Liver (tissue), 9 donors: ENCODE data around the gene DHDH. TPM values are rescaled to one million over a fixed set of nuclear protein-coding genes. Genes with fewer than 3 reads are reported as not detected.
A peak's percentile ranks its signal among the peaks of the same experiment; 100 is the strongest.

ENCODE experiments used
- DNase-seq: peaks from one replicate; pipeline ENCODE4 v3.0.0-alpha.2; 2017; ENCODE audit warnings: low spot score
- H3K27ac ChIP-seq, 2 donors: one replicate each; pipeline ENCODE4 v1.7.0; 2013; ENCODE audit warnings: inconsistent platforms in 2 of 2, low read length in 2 of 2, control low read depth in 1 of 2, low read depth in 1 of 2, mild to moderate bottlenecking in 1 of 2
- H3K27me3 ChIP-seq, 4 donors: one replicate each; pipeline versions ENCODE4 v1.6.1 to v1.7.0; 2013; ENCODE audit warnings: low read length in 3 of 4, inconsistent platforms in 1 of 4, mild to moderate bottlenecking in 1 of 4, moderate library complexity in 1 of 4; ENCODE audit not compliant: control insufficient read depth in 4 of 4, insufficient read depth in 4 of 4
- H3K36me3 ChIP-seq, 4 donors: one replicate each; pipeline versions ENCODE4 v1.6.1 to v1.7.0; 2013; ENCODE audit warnings: low read length in 3 of 4, mild to moderate bottlenecking in 3 of 4, low read depth in 1 of 4, moderate library complexity in 1 of 4; ENCODE audit not compliant: control insufficient read depth in 4 of 4, insufficient read depth in 3 of 4
- H3K4me1 ChIP-seq, 4 donors: one replicate each; pipeline versions ENCODE4 v1.6.1 to v1.7.0; 2013; ENCODE audit warnings: low read length in 3 of 4, mild to moderate bottlenecking in 3 of 4, moderate library complexity in 1 of 4; ENCODE audit not compliant: control insufficient read depth in 4 of 4, insufficient read depth in 4 of 4
- H3K4me3 ChIP-seq, 3 donors: one replicate each; pipeline versions ENCODE4 v1.6.1 to v1.7.0; 2013; ENCODE audit warnings: low read length in 3 of 3, control low read depth in 1 of 3, low read depth in 1 of 3, mild to moderate bottlenecking in 1 of 3
- H3K9ac ChIP-seq, 2 donors: one replicate each; pipeline ENCODE4 v1.7.0; 2013; ENCODE audit warnings: low read length in 2 of 2, mild to moderate bottlenecking in 2 of 2, moderate library complexity in 2 of 2, control low read depth in 1 of 2, low read depth in 1 of 2
- H3K9me3 ChIP-seq, 4 donors: one replicate each; pipeline versions ENCODE4 v1.6.1 to v1.7.0; 2013; ENCODE audit warnings: low read length in 3 of 4; ENCODE audit not compliant: control insufficient read depth in 4 of 4
- EGR1 ChIP-seq, 2 donors: IDR thresholded peaks; 2 replicates each; pipeline ENCODE4 v1.6.1; 2016 to 2018; ENCODE audit warnings: antibody characterized with exemption in 2 of 2, low read depth in 2 of 2
- FOXA1 ChIP-seq: IDR thresholded peaks from 2 replicates; pipeline ENCODE4 v1.6.1; 2016; ENCODE audit warnings: antibody characterized with exemption
- FOXA2 ChIP-seq: IDR thresholded peaks from 2 replicates; pipeline ENCODE4 v1.6.1; 2016; ENCODE audit warnings: antibody characterized with exemption
- GABPA ChIP-seq, 2 donors: IDR thresholded peaks in 1 of 2; conservative IDR thresholded peaks in 1 of 2; 2 replicates each; pipeline ENCODE4 v1.6.1; 2016; ENCODE audit warnings: antibody characterized with exemption in 2 of 2, mild to moderate bottlenecking in 1 of 2, moderate library complexity in 1 of 2
- HNF4A ChIP-seq, 2 donors: conservative IDR thresholded peaks; 2 replicates each; pipeline ENCODE4 v1.6.1; 2016; ENCODE audit warnings: antibody characterized with exemption in 2 of 2, mild to moderate bottlenecking in 2 of 2
- JUND ChIP-seq, 2 donors: IDR thresholded peaks; 2 replicates each; pipeline ENCODE4 v1.6.1; 2016; ENCODE audit warnings: antibody characterized with exemption in 2 of 2
- NR2F2 ChIP-seq: IDR thresholded peaks from 2 replicates; pipeline ENCODE4 v1.6.1; 2016; ENCODE audit warnings: antibody characterized with exemption
- RAD21 ChIP-seq, 2 donors: IDR thresholded peaks; 2 replicates each; pipeline ENCODE4 v1.6.1; 2016; ENCODE audit warnings: antibody characterized with exemption in 2 of 2, mild to moderate bottlenecking in 2 of 2
- SP1 ChIP-seq: IDR thresholded peaks from 2 replicates; pipeline ENCODE4 v1.6.1; 2018; ENCODE audit warnings: antibody characterized with exemption, mild to moderate bottlenecking
- TAF1 ChIP-seq: conservative IDR thresholded peaks from 2 replicates; pipeline ENCODE4 v1.6.1; 2016; ENCODE audit warnings: antibody characterized with exemption, mild to moderate bottlenecking
- YY1 ChIP-seq: IDR thresholded peaks from 2 replicates; pipeline ENCODE4 v1.6.1; 2016; ENCODE audit warnings: antibody characterized with exemption, mild to moderate bottlenecking
- WGBS: extraction: QIAGEN DNeasy Blood & Tissue Kit; methylation state at CpG from one replicate; pipeline ENCODE4 v1.1.7; 2013; 5-methylcytosine and 5-hydroxymethylcytosine counted together
- polyA plus RNA-seq, 2 donors: library from polyadenylated mRNA; stranded (reverse) in 1 of 2; unstranded in 1 of 2; fragments of 200-250 nt in 1 of 2; fragments of >200 nt in 1 of 2; fragmentation: Nextera tagmentation in 1 of 2; extraction: Ambion mirVana in 1 of 2; gene quantifications; one replicate each; pipeline versions ENCODE4 v1.2.1 to v1.2.3, GENCODE V29; 2013 to 2015
- total RNA-seq, 2 donors: library from RNA; depleted of rRNA; stranded (reverse); fragments of >200 nt; gene quantifications; one replicate each; pipeline ENCODE4 v1.2.3, GENCODE V29; 2014
- TF ChIP-seq, protein P1 (sequence below): IDR thresholded peaks from 2 replicates; pipeline ENCODE4 v1.6.1; 2016; ENCODE audit warnings: antibody characterized with exemption
- TF ChIP-seq, protein P2 (sequence below): IDR thresholded peaks from 2 replicates; pipeline ENCODE4 v1.6.1; 2016; ENCODE audit warnings: antibody characterized with exemption
- TF ChIP-seq, protein P3 (sequence below): IDR thresholded peaks from 2 replicates; pipeline ENCODE4 v1.6.1; 2016; ENCODE audit warnings: antibody characterized with exemption
- donor health status: healthy.
- donor health status: healthy.
- donor health status: healthy.
- donor health status: healthy.
- donor health status: healthy.

The DHDH gene
- total and polyA plus RNA-seq, 4 donors = 0.16 to 1.3 TPM; not detected in 2

DNA sequence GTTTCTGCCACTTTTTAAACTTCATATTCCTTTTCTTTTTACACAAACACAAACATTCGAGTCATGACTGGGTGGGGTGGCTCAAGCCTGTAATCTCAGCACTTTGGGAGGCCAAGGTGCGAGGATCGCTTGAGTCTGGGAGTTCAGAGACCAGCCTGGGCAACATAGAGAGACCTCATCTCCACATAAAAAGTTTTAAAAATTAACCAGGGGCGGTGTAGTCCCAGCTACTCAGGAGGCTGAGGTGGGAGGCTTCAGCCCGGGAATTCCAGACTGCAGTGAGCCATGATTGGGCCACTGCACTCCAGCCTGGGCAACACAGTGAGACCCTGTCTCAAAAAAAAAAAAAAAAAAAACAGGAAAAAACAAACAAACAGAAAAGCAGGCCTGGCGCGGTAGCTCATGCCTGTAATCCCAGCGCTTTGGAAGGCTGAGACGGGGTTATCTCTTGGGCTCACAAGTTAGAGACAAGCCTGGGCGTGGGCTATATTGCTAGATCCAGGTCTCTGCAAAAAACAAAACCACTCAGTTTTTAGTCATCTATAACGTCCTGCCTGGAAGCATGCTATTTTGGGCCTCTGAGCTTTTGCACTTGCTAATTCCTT is 20.6 kb downstream of the DHDH start:
- TF ChIP-seq TAF1 (no peak), EGR1 (IDR thresholded peaks at IDR 0.05; ENCODE audit: low read depth in 2 of 2) (no peak), RAD21 (IDR thresholded peaks at IDR 0.05) (no peak), NR2F2 (no peak), YY1 (no peak), FOXA1 (no peak)
- TF ChIP-seq, protein P1, sequence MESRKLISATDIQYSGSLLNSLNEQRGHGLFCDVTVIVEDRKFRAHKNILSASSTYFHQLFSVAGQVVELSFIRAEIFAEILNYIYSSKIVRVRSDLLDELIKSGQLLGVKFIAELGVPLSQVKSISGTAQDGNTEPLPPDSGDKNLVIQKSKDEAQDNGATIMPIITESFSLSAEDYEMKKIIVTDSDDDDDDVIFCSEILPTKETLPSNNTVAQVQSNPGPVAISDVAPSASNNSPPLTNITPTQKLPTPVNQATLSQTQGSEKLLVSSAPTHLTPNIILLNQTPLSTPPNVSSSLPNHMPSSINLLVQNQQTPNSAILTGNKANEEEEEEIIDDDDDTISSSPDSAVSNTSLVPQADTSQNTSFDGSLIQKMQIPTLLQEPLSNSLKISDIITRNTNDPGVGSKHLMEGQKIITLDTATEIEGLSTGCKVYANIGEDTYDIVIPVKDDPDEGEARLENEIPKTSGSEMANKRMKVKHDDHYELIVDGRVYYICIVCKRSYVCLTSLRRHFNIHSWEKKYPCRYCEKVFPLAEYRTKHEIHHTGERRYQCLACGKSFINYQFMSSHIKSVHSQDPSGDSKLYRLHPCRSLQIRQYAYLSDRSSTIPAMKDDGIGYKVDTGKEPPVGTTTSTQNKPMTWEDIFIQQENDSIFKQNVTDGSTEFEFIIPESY = no peak
- TF ChIP-seq, protein P2, sequence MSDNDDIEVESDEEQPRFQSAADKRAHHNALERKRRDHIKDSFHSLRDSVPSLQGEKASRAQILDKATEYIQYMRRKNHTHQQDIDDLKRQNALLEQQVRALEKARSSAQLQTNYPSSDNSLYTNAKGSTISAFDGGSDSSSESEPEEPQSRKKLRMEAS = no peak
- TF ChIP-seq, protein P3, sequence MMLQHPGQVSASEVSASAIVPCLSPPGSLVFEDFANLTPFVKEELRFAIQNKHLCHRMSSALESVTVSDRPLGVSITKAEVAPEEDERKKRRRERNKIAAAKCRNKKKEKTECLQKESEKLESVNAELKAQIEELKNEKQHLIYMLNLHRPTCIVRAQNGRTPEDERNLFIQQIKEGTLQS = no peak
- no peak for DNase-seq
- peak overlapping the region; percentile 16 to 96 (median 62) for H3K4me3 ChIP-seq
- 56% methylated on average over 11 of the region's 11 CpGs for WGBS
- H3K36me3 ChIP-seq = no peaks in the 10 kb centered on the region
- peaks cover 4 to 14% (median 11%) of the 10 kb centered on the region in 4 donors for H3K4me1 ChIP-seq
- H3K27ac ChIP-seq = peak overlapping the region; percentile 76 to 79
- H3K9ac ChIP-seq = no peak overlapping the region
- H3K27me3 ChIP-seq = no peaks in the 10 kb centered on the region
- no peaks in the 10 kb centered on the region for H3K9me3 ChIP-seq

DNA sequence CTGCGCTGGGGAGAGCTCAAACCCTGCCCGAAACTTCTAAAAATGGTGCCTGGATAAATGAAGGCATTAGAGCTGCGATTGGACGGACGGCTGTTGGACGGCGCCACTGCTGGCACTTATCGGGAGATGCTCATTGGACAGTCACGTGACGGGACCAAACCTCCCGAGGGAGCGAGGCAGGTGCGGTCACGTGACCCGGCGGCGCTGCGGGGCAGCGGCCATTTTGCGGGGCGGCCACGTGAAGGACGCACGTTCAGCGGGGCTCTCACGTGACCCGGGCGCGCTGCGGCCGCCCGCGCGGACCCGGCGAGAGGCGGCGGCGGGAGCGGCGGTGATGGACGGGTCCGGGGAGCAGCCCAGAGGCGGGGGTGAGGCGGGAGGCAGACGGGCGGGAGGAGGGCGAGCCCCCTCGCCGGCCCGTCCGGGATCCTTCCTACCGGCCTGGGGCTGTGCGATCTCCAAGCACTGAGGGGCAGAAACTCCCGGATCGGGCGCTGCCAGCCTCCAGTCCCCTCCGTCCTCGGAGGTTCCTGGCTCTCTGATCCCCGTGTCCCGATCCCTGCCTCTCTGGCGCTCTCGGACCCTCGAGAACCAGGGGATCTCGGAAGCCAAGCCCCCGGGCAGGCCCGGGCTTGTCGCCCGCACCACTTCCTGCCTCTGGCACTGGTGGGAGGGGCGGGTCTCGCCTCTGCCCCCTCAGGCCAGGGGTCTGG is 21.3 kb downstream of the DHDH start, which contains the start of gene BAX:
BAX (plus strand) TSS at position 281 of the 713 bp plus-strand sequence; CDS start at position 335, 54 bp downstream.
- Histone ChIP-seq H3K36me3 (no peaks in the 10 kb centered on the region), H3K27me3 (no peaks in the 10 kb centered on the region), H3K9me3 (no peaks in the 10 kb centered on the region), H3K27ac (peak within 1 kb of the TSS; percentile 76 to 79), H3K4me3 (peak within 1 kb of the TSS; percentile 62 to 96 (median 95)), H3K9ac (peak within 1 kb of the TSS; percentile 87 to 94), H3K4me1 (peaks cover 4 to 14% (median 11%) of the 10 kb centered on the region in 4 donors)
- TF ChIP-seq NR2F2 (no peak), GABPA (IDR thresholded peaks at IDR 0.05 in 1 of 2, conservative IDR thresholded peaks at IDR 0.05 in 1 of 2) (no peak), TAF1 (no peak), JUND (IDR thresholded peaks at IDR 0.05) (no peak), HNF4A (conservative IDR thresholded peaks at IDR 0.05) (no peak), YY1 (peak; percentile 99), SP1 (peak; percentile 58), FOXA2 (no peak), RAD21 (IDR thresholded peaks at IDR 0.05) (peak; percentile 15 to 30), EGR1 (IDR thresholded peaks at IDR 0.05; ENCODE audit: low read depth in 2 of 2) (peak in 1 of 2 donors; percentile 26)
- TF ChIP-seq, protein P2 = peak; percentile 25
- under 1% methylated on average over 71 of the region's 71 CpGs for WGBS
- DNase-seq = peak; percentile 99
